ENCODE results near the gene PEPD.

Gene PEPD

GRCh38 chr19:33471111-33471996 is 50.2 kb downstream of the PEPD start:
- DNase-seq = no peak

- DNase-seq = no peak
Observed at GRCh38 chr19:33470686-33471085, 50.9 kb downstream of the PEPD start.

GRCh38 chr19:33470040-33470330 is 51.6 kb downstream of the PEPD start:
- DNase-seq = no peak

GRCh38 chr19:33469171-33470039 is 52.2 kb downstream of the PEPD start:
- no peak for DNase-seq

- DNase-seq = no peak
Observed at GRCh38 chr19:33468361-33469170, 53.0 kb downstream of the PEPD start.

GRCh38 chr19:33467851-33468250 is 53.7 kb downstream of the PEPD start:
- DNase-seq = no peak

GRCh38 chr19:33465834-33466233 is 55.8 kb downstream of the PEPD start:
- no peak for DNase-seq

GRCh38 chr19:33465371-33465770 is 56.2 kb downstream of the PEPD start:
- no peak for DNase-seq

GRCh38 chr19:33464733-33465115 is 56.9 kb downstream of the PEPD start:
- no peak for DNase-seq

- DNase-seq = no peak
Observed at GRCh38 chr19:33464010-33464732, 57.4 kb downstream of the PEPD start.

GRCh38 chr19:33463199-33463598 is 58.4 kb downstream of the PEPD start:
- no peak for DNase-seq

GRCh38 chr19:33462112-33462791 is 59.3 kb downstream of the PEPD start:
- DNase-seq = no peak

- DNase-seq = no peak
Observed at GRCh38 chr19:33461256-33462111, 60.1 kb downstream of the PEPD start.

- no peak for DNase-seq
Observed at GRCh38 chr19:33460221-33460908, 61.2 kb downstream of the PEPD start.

- no peak for DNase-seq
Observed at GRCh38 chr19:33459222-33460090, 62.1 kb downstream of the PEPD start.

GRCh38 chr19:33458807-33459206 is 62.8 kb downstream of the PEPD start:
- no peak for DNase-seq

- DNase-seq = no peak
Observed at GRCh38 chr19:33458171-33458633, 63.4 kb downstream of the PEPD start.

- no peak for DNase-seq
Observed at GRCh38 chr19:33456845-33457220, 64.8 kb downstream of the PEPD start.

All from HCEC 1CT (cell line).